ENCODE data around the gene ZNF341. TPM values are rescaled to one million over a fixed set of nuclear protein-coding genes. Genes with fewer than 3 reads are reported as not detected.
A peak's percentile ranks its signal among the peaks of the same experiment; 100 is the strongest.

The ZNF341 gene
- total and polyA plus RNA-seq, 9 of the 15 experiments (the other 6 are each of a cell fraction or from before 2014, with no cell fraction given) = 0.08 to 2.6 (median 1.0) TPM

GRCh38 chr20:33688938-33689424, 42.8 kb upstream of the ZNF341 start (continued):
- TF ChIP-seq ELF2 (CRISPR knock-in tag; IDR thresholded peaks at IDR 0.05) (no peak), FOXA3 (CRISPR knock-in tag; conservative IDR thresholded peaks at IDR 0.05 in 1 of 2, IDR thresholded peaks at IDR 0.05 in 1 of 2) (peak in 1 of 2 experiments; percentile 69; a peak in 2 of 4 replicates), GABPB1 (CRISPR knock-in tag; IDR thresholded peaks at IDR 0.05) (no peak), ZNF511 (CRISPR knock-in tag; IDR thresholded peaks at IDR 0.05) (no peak), ZNF184 (CRISPR knock-in tag; IDR thresholded peaks at IDR 0.05) (no peak), HDAC3 (IDR thresholded peaks at IDR 0.05; ENCODE audit: borderline replicate concordance, partially characterized antibody) (peak; percentile 87), STAT5A (IDR thresholded peaks at IDR 0.05; ENCODE audit: borderline replicate concordance, low read length) (peak; percentile 81), GTF2E2 (tag; IDR thresholded peaks at IDR 0.05) (no peak), HMGN3 (IDR thresholded peaks at IDR 0.05; ENCODE audit: borderline replicate concordance, extremely low read depth, insufficient read length, low read depth, low read length) (peak; percentile 50), YY1 (IDR thresholded peaks at IDR 0.05; ENCODE audit: borderline replicate concordance in 1 of 3, control insufficient read depth in 1 of 3, extremely low read depth in 1 of 3, insufficient read depth in 3 of 3, insufficient read length in 1 of 3, insufficient replicate concordance in 2 of 3, low read depth in 1 of 3, low read length in 2 of 3) (no peak), GABPA (tag; conservative IDR thresholded peaks at IDR 0.05; ENCODE audit: low read depth) (no peak), GTF2B (IDR thresholded peaks at IDR 0.05; ENCODE audit: extremely low read depth, insufficient read length) (no peak), ZKSCAN1 (IDR thresholded peaks at IDR 0.05; ENCODE audit: low read depth, low read length) (no peak), MECOM (CRISPR knock-in tag; IDR thresholded peaks at IDR 0.05) (peak; percentile 48; the same call in 1 of the 2 replicates), ZNF232 (CRISPR knock-in tag; IDR thresholded peaks at IDR 0.05) (no peak), GTF2A2 (tag; IDR thresholded peaks at IDR 0.05) (no peak)
- TF ChIP-seq, protein P1, sequence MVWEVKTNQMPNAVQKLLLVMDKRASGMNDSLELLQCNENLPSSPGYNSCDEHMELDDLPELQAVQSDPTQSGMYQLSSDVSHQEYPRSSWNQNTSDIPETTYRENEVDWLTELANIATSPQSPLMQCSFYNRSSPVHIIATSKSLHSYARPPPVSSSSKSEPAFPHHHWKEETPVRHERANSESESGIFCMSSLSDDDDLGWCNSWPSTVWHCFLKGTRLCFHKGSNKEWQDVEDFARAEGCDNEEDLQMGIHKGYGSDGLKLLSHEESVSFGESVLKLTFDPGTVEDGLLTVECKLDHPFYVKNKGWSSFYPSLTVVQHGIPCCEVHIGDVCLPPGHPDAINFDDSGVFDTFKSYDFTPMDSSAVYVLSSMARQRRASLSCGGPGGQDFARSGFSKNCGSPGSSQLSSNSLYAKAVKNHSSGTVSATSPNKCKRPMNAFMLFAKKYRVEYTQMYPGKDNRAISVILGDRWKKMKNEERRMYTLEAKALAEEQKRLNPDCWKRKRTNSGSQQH (CRISPR knock-in tag; IDR thresholded peaks at IDR 0.05) = no peak
- TF ChIP-seq, protein P2, sequence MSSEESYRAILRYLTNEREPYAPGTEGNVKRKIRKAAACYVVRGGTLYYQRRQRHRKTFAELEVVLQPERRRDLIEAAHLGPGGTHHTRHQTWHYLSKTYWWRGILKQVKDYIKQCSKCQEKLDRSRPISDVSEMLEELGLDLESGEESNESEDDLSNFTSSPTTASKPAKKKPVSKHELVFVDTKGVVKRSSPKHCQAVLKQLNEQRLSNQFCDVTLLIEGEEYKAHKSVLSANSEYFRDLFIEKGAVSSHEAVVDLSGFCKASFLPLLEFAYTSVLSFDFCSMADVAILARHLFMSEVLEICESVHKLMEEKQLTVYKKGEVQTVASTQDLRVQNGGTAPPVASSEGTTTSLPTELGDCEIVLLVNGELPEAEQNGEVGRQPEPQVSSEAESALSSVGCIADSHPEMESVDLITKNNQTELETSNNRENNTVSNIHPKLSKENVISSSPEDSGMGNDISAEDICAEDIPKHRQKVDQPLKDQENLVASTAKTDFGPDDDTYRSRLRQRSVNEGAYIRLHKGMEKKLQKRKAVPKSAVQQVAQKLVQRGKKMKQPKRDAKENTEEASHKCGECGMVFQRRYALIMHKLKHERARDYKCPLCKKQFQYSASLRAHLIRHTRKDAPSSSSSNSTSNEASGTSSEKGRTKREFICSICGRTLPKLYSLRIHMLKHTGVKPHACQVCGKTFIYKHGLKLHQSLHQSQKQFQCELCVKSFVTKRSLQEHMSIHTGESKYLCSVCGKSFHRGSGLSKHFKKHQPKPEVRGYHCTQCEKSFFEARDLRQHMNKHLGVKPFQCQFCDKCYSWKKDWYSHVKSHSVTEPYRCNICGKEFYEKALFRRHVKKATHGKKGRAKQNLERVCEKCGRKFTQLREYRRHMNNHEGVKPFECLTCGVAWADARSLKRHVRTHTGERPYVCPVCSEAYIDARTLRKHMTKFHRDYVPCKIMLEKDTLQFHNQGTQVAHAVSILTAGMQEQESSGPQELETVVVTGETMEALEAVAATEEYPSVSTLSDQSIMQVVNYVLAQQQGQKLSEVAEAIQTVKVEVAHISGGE (CRISPR knock-in tag; IDR thresholded peaks at IDR 0.05) = peak in 1 of 3 experiments; percentile 54; a peak in 1 of 6 replicates

Measured in K562 (cell line).